Measurements from ENCODE around the gene HLF. TPM values are rescaled to one million over a fixed set of nuclear protein-coding genes. Genes with fewer than 3 reads are reported as not detected.

HLF gene
- total RNA-seq, 8 experiments from 2014 or later: 0.31 to 2.6 (median 0.77) TPM

GRCh38 chr17:55282379-55282702 lies 17.6 kb downstream of the HLF start:
- in situ Hi-C loops (cut with MboI; ENCODE audit: low pct_unique_long_range_greater_than_20kb in 2 of 9, low sequenced_read_pairs in 9 of 9, unreplicated experiment in 9 of 9): loop anchor here in 1 of 9 experiments (25.0 kb wide), 1 partner anchor 295 kb away; no protein-coding TSS in a partner anchor
- H3K4me3 ChIP-seq: no peak overlapping the region
- 43 to 100% (median 80%) methylated on average over 1 to 3 of the region's 3 CpGs; no CpG with 5 or more reads in 1 of the 10 experiments for WGBS, 10 experiments
- H3K27ac ChIP-seq: no peak overlapping the region
- ATAC-seq (replicated peaks in 6 of 8): no peak
- H3K4me1 ChIP-seq (replicated peaks in 1 of 2): no peaks in the 10 kb centered on the region

GRCh38 chr17:55282741-55283140 lies 18.0 kb downstream of the HLF start:
- Histone ChIP-seq H3K4me3 (no peak overlapping the region), H3K4me1 (replicated peaks in 1 of 2) (no peaks in the 10 kb centered on the region), H3K27ac (no peak overlapping the region)
- no peak for ATAC-seq (replicated peaks in 6 of 8)
- in situ Hi-C loops (cut with MboI; ENCODE audit: low pct_unique_long_range_greater_than_20kb in 2 of 9, low sequenced_read_pairs in 9 of 9, unreplicated experiment in 9 of 9): loop anchor here in 1 of 9 experiments (25.0 kb wide), 1 partner anchor 295 kb away; no protein-coding TSS in a partner anchor
- 0 to 96% (median 60%) methylated on average over 1 to 5 of the region's 5 CpGs; no CpG with 5 or more reads in 1 of the 10 experiments for WGBS, 10 experiments

GRCh38 chr17:55283256-55283965 lies 18.7 kb downstream of the HLF start:
- peak in 1 of 8 experiments; percentile 47 for ATAC-seq (replicated peaks in 6 of 8)
- no peak overlapping the region for H3K27ac ChIP-seq

GRCh38 chr17:55284001-55284884 lies 19.5 kb downstream of the HLF start:
- Histone ChIP-seq H3K4me1 (replicated peaks in 1 of 2) (no peaks in the 10 kb centered on the region), H3K27ac (no peak overlapping the region), H3K4me3 (no peak overlapping the region)
- no peak for ATAC-seq (replicated peaks in 6 of 8)
- in situ Hi-C loops (cut with MboI; ENCODE audit: low pct_unique_long_range_greater_than_20kb in 2 of 9, low sequenced_read_pairs in 9 of 9, unreplicated experiment in 9 of 9): loop anchor here in 1 of 9 experiments (25.0 kb wide), 1 partner anchor 297 kb away; no protein-coding TSS in a partner anchor
- WGBS, 10 experiments: 33 to 100% (median 72%) methylated on average over 1 to 6 of the region's 7 CpGs; no CpG with 5 or more reads in 2 of the 10 experiments

More at GRCh38 chr17:55283256-55283965, 18.7 kb downstream of the HLF start:
- in situ Hi-C loops (cut with MboI; ENCODE audit: low pct_unique_long_range_greater_than_20kb in 2 of 9, low sequenced_read_pairs in 9 of 9, unreplicated experiment in 9 of 9): loop anchor here in 1 of 9 experiments (25.0 kb wide), 1 partner anchor 296 kb away; no protein-coding TSS in a partner anchor
- Histone ChIP-seq H3K4me3 (no peak overlapping the region), H3K4me1 (replicated peaks in 1 of 2) (no peaks in the 10 kb centered on the region)
- 7 to 100% (median 95%) methylated on average over 1 to 7 of the region's 9 CpGs; no CpG with 5 or more reads in 1 of the 10 experiments for WGBS, 10 experiments

- in situ Hi-C loops (cut with MboI; ENCODE audit: low pct_unique_long_range_greater_than_20kb in 2 of 9, low sequenced_read_pairs in 9 of 9, unreplicated experiment in 9 of 9): loop anchor here in 1 of 9 experiments (25.0 kb wide), 1 partner anchor 298 kb away; no protein-coding TSS in a partner anchor
- Histone ChIP-seq H3K27ac (no peak overlapping the region), H3K4me1 (replicated peaks in 1 of 2) (no peaks in the 10 kb centered on the region), H3K4me3 (no peak overlapping the region)
- 40 to 71% methylated on average over 1 to 2 of the region's 2 CpGs; no CpG with 5 or more reads in 8 of the 10 experiments for WGBS, 10 experiments
- no peak for ATAC-seq (replicated peaks in 6 of 8)
These were observed 20.2 kb downstream of the HLF start for GRCh38 chr17:55284944-55285339.

GRCh38 chr17:55285340-55286301 lies 20.9 kb downstream of the HLF start:
- 10 to 100% (median 71%) methylated on average over 1 to 10 of the region's 11 CpGs for WGBS, 10 experiments
- peak in 7 of 8 experiments; percentile 35 to 93 (median 71) for ATAC-seq (replicated peaks in 6 of 8)
- Histone ChIP-seq H3K4me1 (replicated peaks in 1 of 2) (no peaks in the 10 kb centered on the region), H3K27ac (no peak overlapping the region), H3K4me3 (no peak overlapping the region)
- in situ Hi-C loops (cut with MboI; ENCODE audit: low pct_unique_long_range_greater_than_20kb in 2 of 9, low sequenced_read_pairs in 9 of 9, unreplicated experiment in 9 of 9): loop anchor here in 1 of 9 experiments (25.0 kb wide), 1 partner anchor 298 kb away; no protein-coding TSS in a partner anchor

- in situ Hi-C loops (cut with MboI; ENCODE audit: low pct_unique_long_range_greater_than_20kb in 2 of 9, low sequenced_read_pairs in 9 of 9, unreplicated experiment in 9 of 9): loop anchor here in 1 of 9 experiments (25.0 kb wide), 1 partner anchor 300 kb away; no protein-coding TSS in a partner anchor
- Histone ChIP-seq H3K27ac (no peak overlapping the region), H3K4me3 (no peak overlapping the region), H3K4me1 (replicated peaks in 1 of 2) (no peaks in the 10 kb centered on the region)
- 56 to 89% (median 67%) methylated on average over 1 to 3 of the region's 3 CpGs; no CpG with 5 or more reads in 1 of the 10 experiments for WGBS, 10 experiments
- ATAC-seq (replicated peaks in 6 of 8): no peak
These were observed 22.2 kb downstream of the HLF start for GRCh38 chr17:55286681-55287589.

- H3K27ac ChIP-seq: no peak overlapping the region
- WGBS, 10 experiments: 50 to 90% (median 79%) methylated on average over 2 to 5 of the region's 7 CpGs; no CpG with 5 or more reads in 3 of the 10 experiments
- no peak for ATAC-seq (replicated peaks in 6 of 8)
- H3K4me3 ChIP-seq: no peak overlapping the region
- in situ Hi-C loops (cut with MboI; ENCODE audit: low pct_unique_long_range_greater_than_20kb in 2 of 9, low sequenced_read_pairs in 9 of 9, unreplicated experiment in 9 of 9): loop anchor here in 1 of 9 experiments (25.0 kb wide), 1 partner anchor 301 kb away; no protein-coding TSS in a partner anchor
- no peaks in the 10 kb centered on the region for H3K4me1 ChIP-seq (replicated peaks in 1 of 2)
These were observed 23.8 kb downstream of the HLF start for GRCh38 chr17:55288356-55289105.

GRCh38 chr17:55289106-55289446 lies 24.3 kb downstream of the HLF start:
- 60 to 83% (median 75%) methylated on average over 1 of the region's 1 CpG; no CpG with 5 or more reads in 6 of the 10 experiments for WGBS, 10 experiments

GRCh38 chr17:55289978-55290377 lies 25.2 kb downstream of the HLF start:
- no peaks in the 10 kb centered on the region for H3K4me1 ChIP-seq (replicated peaks in 1 of 2)
- in situ Hi-C loops (cut with MboI; ENCODE audit: low pct_unique_long_range_greater_than_20kb in 2 of 9, low sequenced_read_pairs in 9 of 9, unreplicated experiment in 9 of 9): loop anchor here in 1 of 9 experiments (25.0 kb wide), 1 partner anchor 303 kb away; no protein-coding TSS in a partner anchor
- no peak overlapping the region for H3K4me3 ChIP-seq
- 0 to 100% (median 87%) methylated on average over 1 to 4 of the region's 4 CpGs for WGBS, 10 experiments
- no peak for ATAC-seq (replicated peaks in 6 of 8)
- H3K27ac ChIP-seq: no peak overlapping the region

More at GRCh38 chr17:55289106-55289446, 24.3 kb downstream of the HLF start:
- ATAC-seq (replicated peaks in 6 of 8): no peak
- Histone ChIP-seq H3K27ac (no peak overlapping the region), H3K4me3 (no peak overlapping the region), H3K4me1 (replicated peaks in 1 of 2) (no peaks in the 10 kb centered on the region)
- in situ Hi-C loops (cut with MboI; ENCODE audit: low pct_unique_long_range_greater_than_20kb in 2 of 9, low sequenced_read_pairs in 9 of 9, unreplicated experiment in 9 of 9): loop anchor here in 1 of 9 experiments (25.0 kb wide), 1 partner anchor 302 kb away; no protein-coding TSS in a partner anchor

All from motor neuron (in vitro differentiated cells).